SK-N-MC (cell line): Measurements from ENCODE around the gene FGF10.
A peak's percentile ranks its signal among the peaks of the same experiment; 100 is the strongest.

Source experiments
- DNase-seq: peaks from one replicate; pipeline ENCODE4 v3.0.0-alpha.2; 2011; ENCODE audit warnings: low read depth, low spot score
- H3K27ac ChIP-seq: fragments of 200-600 bp; sonication (generic); 2 replicates; pipeline ENCODE4 v1.5.1; 2016; ENCODE audit warnings: mixed run types
- H3K36me3 ChIP-seq: fragments of 200-600 bp; sonication (generic); 2 replicates; pipeline ENCODE4 v1.6.1; 2017; ENCODE audit warnings: antibody characterized with exemption, low read length, mixed read lengths; ENCODE audit not compliant: insufficient read depth
- H3K4me3 ChIP-seq: fragments of 200-600 bp; sonication (generic); 2 replicates; pipeline ENCODE4 v1.5.1; 2016
- H3K9ac ChIP-seq: fragments of 200-600 bp; sonication (generic); 2 replicates; pipeline ENCODE4 v1.8.0; 2017; ENCODE audit warnings: mixed run types, mixed read lengths; ENCODE audit not compliant: insufficient read length
- H3K9me3 ChIP-seq: fragments of 200-600 bp; sonication (generic); 2 replicates; pipeline ENCODE4 v1.6.1; 2017; ENCODE audit warnings: low read depth, mild to moderate bottlenecking, antibody characterized with exemption, low read length, moderate library complexity, mixed read lengths
- EZH2 ChIP-seq: fragments of 200-600 bp; sonication (generic); IDR thresholded peaks from one replicate; pipeline ENCODE4 v1.6.1; 2017; ENCODE audit warnings: antibody characterized with exemption
- FOXP2 ChIP-seq: optimal IDR thresholded peaks from 2 replicates; pipeline ENCODE3; 2011; ENCODE audit warnings: mild to moderate bottlenecking, moderate library complexity; ENCODE audit not compliant: insufficient read depth; ENCODE audit errors: extremely low read length, control extremely low read depth
- POLR2AphosphoS5 ChIP-seq: IDR thresholded peaks from 2 replicates; pipeline ENCODE4 v1.6.1; 2012; ENCODE audit warnings: mild to moderate bottlenecking, low read depth, low read length, borderline replicate concordance

The FGF10 gene

DNA sequence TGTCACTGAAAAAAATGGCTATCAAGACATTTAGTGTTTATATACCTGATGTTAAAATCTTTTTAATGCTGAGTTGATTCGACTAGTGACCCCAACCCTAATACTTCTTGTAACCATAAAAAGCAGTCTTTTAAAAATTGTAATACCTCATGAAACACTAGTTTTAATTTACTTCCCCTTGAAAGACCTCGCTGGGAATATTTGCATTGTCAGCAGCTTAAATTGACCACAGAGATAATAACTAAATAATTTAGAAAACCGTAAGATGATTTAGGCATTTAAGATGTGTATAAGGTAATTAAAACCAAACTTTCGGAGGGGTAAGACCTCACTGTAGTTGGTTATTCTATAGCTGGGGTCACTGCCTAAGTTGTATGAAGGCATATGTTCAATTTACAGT lies 89.8 kb downstream of the FGF10 start:
- H3K4me3 ChIP-seq, result no peak overlapping the region
- no peak for DNase-seq
- TF ChIP-seq FOXP2, result no peak
- no peak for TF ChIP-seq EZH2
- TF ChIP-seq POLR2AphosphoS5, result no peak

GRCh38 chr5:44294516-44294915 lies 94.7 kb downstream of the FGF10 start:
- H3K27ac ChIP-seq, result 0 out of 2 replicates have a peak overlapping the region, but pooled peaks have one; percentile 2
- peak overlapping the region; percentile 12; the same call in 1 of the 2 replicates for H3K4me3 ChIP-seq
- H3K9me3 ChIP-seq, result peaks cover 6% of the 10 kb centered on the region
- TF ChIP-seq EZH2 (no peak), FOXP2 (no peak), POLR2AphosphoS5 (no peak)
- no peak overlapping the region for H3K9ac ChIP-seq
- DNase-seq, result no peak
- H3K36me3 ChIP-seq, result no peaks in the 10 kb centered on the region

More for the DNA sequence above, 89.8 kb downstream of the FGF10 start:
- H3K9ac ChIP-seq, result no peak overlapping the region
- H3K27ac ChIP-seq, result no peak overlapping the region
- no peaks in the 10 kb centered on the region for H3K36me3 ChIP-seq
- no peaks in the 10 kb centered on the region for H3K9me3 ChIP-seq

GRCh38 chr5:44292736-44293135 lies 96.5 kb downstream of the FGF10 start:
- H3K27ac ChIP-seq, result no peak overlapping the region
- H3K4me3 ChIP-seq, result no peak overlapping the region
- no peak overlapping the region for H3K9ac ChIP-seq
- TF ChIP-seq FOXP2 (no peak), EZH2 (no peak), POLR2AphosphoS5 (no peak)
- H3K36me3 ChIP-seq, result no peaks in the 10 kb centered on the region
- peaks cover 6% of the 10 kb centered on the region for H3K9me3 ChIP-seq
- DNase-seq, result no peak

DNA sequence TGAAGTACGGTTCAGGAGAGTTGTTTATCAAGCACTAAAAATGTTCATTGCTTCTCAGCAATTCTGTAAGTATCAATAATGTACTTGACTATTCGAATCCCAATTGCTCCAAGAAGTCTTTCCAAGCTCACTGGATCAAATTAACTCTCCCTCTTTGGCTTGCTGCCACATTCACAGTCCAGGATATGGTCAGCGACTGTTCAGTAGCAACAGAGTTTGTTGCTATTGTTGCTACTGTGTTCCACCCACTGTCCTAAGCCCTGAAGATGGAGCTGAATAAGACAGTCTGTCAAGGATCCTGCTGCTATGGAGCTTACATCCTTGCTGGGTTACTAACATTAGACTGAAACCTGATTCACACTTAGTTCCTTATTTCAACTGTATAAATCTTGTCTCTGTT lies 110.8 kb downstream of the FGF10 start:
- Histone ChIP-seq H3K27ac (no peak overlapping the region), H3K9ac (no peak overlapping the region), H3K36me3 (no peaks in the 10 kb centered on the region), H3K9me3 (no peaks in the 10 kb centered on the region), H3K4me3 (no peak overlapping the region)
- no peak for TF ChIP-seq FOXP2
- no peak for TF ChIP-seq EZH2
- no peak for TF ChIP-seq POLR2AphosphoS5
- no peak for DNase-seq

GRCh38 chr5:44275908-44276307 lies 113.3 kb downstream of the FGF10 start:
- no peak overlapping the region for H3K27ac ChIP-seq
- H3K9me3 ChIP-seq, result no peaks in the 10 kb centered on the region
- no peak overlapping the region for H3K9ac ChIP-seq
- H3K4me3 ChIP-seq, result no peak overlapping the region
- TF ChIP-seq FOXP2 (no peak), EZH2 (no peak), POLR2AphosphoS5 (peak; percentile 61; the same call in 1 of the 2 replicates)
- DNase-seq, result peak; percentile 68
- H3K36me3 ChIP-seq, result no peaks in the 10 kb centered on the region

GRCh38 chr5:44275329-44275728 lies 113.9 kb downstream of the FGF10 start:
- Histone ChIP-seq H3K9me3 (no peaks in the 10 kb centered on the region), H3K4me3 (no peak overlapping the region), H3K36me3 (no peaks in the 10 kb centered on the region), H3K27ac (no peak overlapping the region), H3K9ac (no peak overlapping the region)
- TF ChIP-seq FOXP2 (no peak), EZH2 (no peak), POLR2AphosphoS5 (no peak)
- no peak for DNase-seq

DNA sequence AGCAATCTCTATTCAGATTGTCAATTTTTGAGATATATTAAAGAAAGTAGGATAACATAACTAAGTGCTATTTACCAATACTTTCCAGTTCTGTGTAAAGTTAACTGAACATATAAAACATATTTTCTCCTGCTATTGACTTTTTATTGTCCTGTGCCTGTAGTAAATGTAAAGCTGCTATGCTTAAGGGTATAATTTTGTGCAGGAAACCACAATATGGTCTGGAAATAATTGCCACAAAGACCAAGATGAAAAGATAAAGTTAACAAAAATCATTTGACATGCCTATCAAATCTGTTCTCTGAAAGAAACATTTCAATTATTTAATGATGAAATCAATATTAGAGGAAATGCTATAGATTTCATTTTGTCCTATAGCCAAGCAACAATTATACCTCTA lies 121.3 kb downstream of the FGF10 start:
- TF ChIP-seq POLR2AphosphoS5, result peak; percentile 59; the same call in 1 of the 2 replicates
- no peak for TF ChIP-seq EZH2
- 0 out of 2 replicates have a peak overlapping the region, but pooled peaks have one; percentile 7 for H3K4me3 ChIP-seq
- H3K9me3 ChIP-seq, result no peaks in the 10 kb centered on the region
- no peaks in the 10 kb centered on the region for H3K36me3 ChIP-seq
- no peak overlapping the region for H3K9ac ChIP-seq
- DNase-seq, result peak; percentile 58
- no peak overlapping the region for H3K27ac ChIP-seq

DNA sequence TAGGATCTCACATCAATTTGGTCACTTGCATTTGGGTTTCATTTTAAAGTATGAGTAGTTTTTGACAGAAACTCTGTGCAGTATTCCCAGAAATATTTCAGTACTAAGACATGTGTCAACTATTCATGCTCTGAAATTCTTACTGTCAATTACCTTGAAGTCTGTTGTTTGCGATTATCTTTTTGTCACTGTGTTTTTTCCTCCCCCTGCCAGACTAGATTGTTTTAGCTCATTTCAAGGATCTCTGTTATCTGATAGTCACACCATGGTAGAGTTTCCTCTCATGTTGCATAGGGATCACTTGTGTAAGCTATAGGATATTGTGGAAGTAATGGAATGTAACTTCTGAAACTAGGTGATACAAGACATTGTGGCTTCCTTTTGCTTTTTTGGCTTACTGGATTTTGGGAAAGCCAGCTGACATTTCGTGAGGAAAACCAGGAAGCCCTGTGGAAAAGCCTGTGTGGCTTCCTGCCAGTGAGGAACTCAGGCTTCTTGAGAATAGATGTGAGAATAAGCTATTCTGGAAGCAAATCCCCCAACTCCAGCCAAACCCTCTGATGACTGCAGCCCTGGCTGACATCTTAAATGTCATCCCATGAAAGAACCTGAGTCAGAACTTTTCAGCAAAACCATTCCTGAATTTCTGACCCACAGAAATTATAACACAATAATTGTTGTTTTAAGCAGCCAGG lies 122.2 kb downstream of the FGF10 start:
- Histone ChIP-seq H3K9me3 (no peaks in the 10 kb centered on the region), H3K36me3 (no peaks in the 10 kb centered on the region), H3K27ac (no peak overlapping the region), H3K4me3 (no peak overlapping the region), H3K9ac (no peak overlapping the region)
- TF ChIP-seq FOXP2, result no peak
- TF ChIP-seq EZH2, result no peak
- no peak for TF ChIP-seq POLR2AphosphoS5
- DNase-seq, result no peak

GRCh38 chr5:44265713-44266112 lies 123.5 kb downstream of the FGF10 start:
- Histone ChIP-seq H3K36me3 (no peaks in the 10 kb centered on the region), H3K27ac (no peak overlapping the region), H3K4me3 (no peak overlapping the region), H3K9me3 (no peaks in the 10 kb centered on the region), H3K9ac (no peak overlapping the region)
- TF ChIP-seq EZH2 (no peak), POLR2AphosphoS5 (no peak), FOXP2 (no peak)
- DNase-seq, result no peak
